Measurements from ENCODE around the gene CAPZB. TPM values are rescaled to one million over a fixed set of nuclear protein-coding genes. Genes with fewer than 3 reads are reported as not detected.

Gene CAPZB
- total and polyA plus RNA-seq, 2 of the 4 experiments (the other 2 are of a cell fraction) = 216 to 304 TPM

- Histone ChIP-seq H2AK5ac (ENCODE audit: low read depth, low read length) (peak overlapping the region; percentile 96), H3K56ac (ENCODE audit: extremely low read depth, insufficient read depth, low read length) (no peak overlapping the region), H3K23ac (ENCODE audit: low read depth, low read length) (peak overlapping the region; percentile 66), H2BK15ac (ENCODE audit: low read depth, low read length) (0 out of 3 replicates have a peak overlapping the region, but pooled peaks have one; percentile 17), H3K9me1 (ENCODE audit: insufficient read depth, low read length) (peaks cover 62% of the 10 kb centered on the region), H3K4ac (ENCODE audit: low read depth, low read length) (peak overlapping the region; percentile 26), H3K79me1 (ENCODE audit: low read depth in 1 of 2, low read length in 2 of 2) (peaks cover 42 to 94% of the 10 kb centered on the region in 2 experiments), H3K9ac (ENCODE audit: low read depth, low read length) (no peak overlapping the region), H3K9me3 (ENCODE audit: control insufficient read depth, insufficient read depth, low read length) (no peaks in the 10 kb centered on the region), H3K36me3 (ENCODE audit: control insufficient read depth, insufficient read depth, low read length) (no peaks in the 10 kb centered on the region), H3K4me1 (ENCODE audit: control insufficient read depth, insufficient read depth, low read length) (peaks cover 55% of the 10 kb centered on the region), H2BK5ac (ENCODE audit: low read depth, low read length, poor library complexity, severe bottlenecking) (peak overlapping the region; percentile 40), H2AFZ (replicated peaks; ENCODE audit: low read length, poor library complexity) (no peak overlapping the region), H4K8ac (ENCODE audit: low read depth in 2 of 2, low read length in 2 of 2) (peak overlapping the region in 1 of 2 experiments; percentile 3; a peak in 1 of 4 replicates), H2BK120ac (ENCODE audit: low read depth, low read length) (peak overlapping the region; percentile 4; the same call in 1 of the 2 replicates), H2BK20ac (ENCODE audit: low read depth, low read length) (peak overlapping the region; percentile 31), H3K27ac (ENCODE audit: insufficient read depth, low read length) (peak overlapping the region; percentile 61), H3K27me3 (ENCODE audit: control insufficient read depth, insufficient read depth, low read length) (no peaks in the 10 kb centered on the region), H3K18ac (ENCODE audit: low read depth, low read length) (peak overlapping the region; percentile 62), H3K4me2 (ENCODE audit: low read depth, low read length) (no peak overlapping the region), H3K4me3 (ENCODE audit: insufficient read depth, low read depth, low read length) (no peak overlapping the region), H4K5ac (ENCODE audit: low read depth, low read length) (peak overlapping the region; percentile 22), H4K91ac (ENCODE audit: insufficient read depth, low read depth, low read length) (peak overlapping the region; percentile 37; the same call in 1 of the 2 replicates), H4K20me1 (ENCODE audit: insufficient read depth, low read length) (peaks cover 96% of the 10 kb centered on the region), H2AK9ac (replicated peaks; ENCODE audit: low read depth, low read length, poor library complexity) (peak overlapping the region; percentile 6), H3K14ac (replicated peaks; ENCODE audit: low read depth, low read length) (peak overlapping the region; percentile 11)
- BruUV-seq (replicated peaks) = no TSS peak
- no CpG with 5 or more reads among the region's 4 CpGs for WGBS, 2 experiments (ENCODE audit: extremely low coverage in 2 of 2, insufficient read length in 1 of 2)
- ATAC-seq (ENCODE audit: low read depth) = no peak
- dilution Hi-C loops (cut with HindIII; ENCODE audit: low sequenced_read_pairs, unreplicated experiment) = no loop called here
- POLR2A ChIA-PET (ENCODE audit: unreplicated experiment) = no interaction called here
- DNase-seq = no peak
- intact Hi-C loops (cut with micrococcal nuclease) = no loop called here
- TF ChIP-seq CTCF (conservative IDR thresholded peaks at IDR 0.05; ENCODE audit: low read depth, low read length) (no peak), RAD21 (IDR thresholded peaks at IDR 0.05; ENCODE audit: low read length) (no peak), USF2 (IDR thresholded peaks at IDR 0.05; ENCODE audit: low read depth, low read length) (no peak), NFE2L2 (IDR thresholded peaks at IDR 0.05; ENCODE audit: low read depth, low read length) (no peak), RFX5 (IDR thresholded peaks at IDR 0.05; ENCODE audit: low read depth, low read length) (no peak), POLR2A (IDR thresholded peaks at IDR 0.05; ENCODE audit: low read depth, low read length) (no peak), MAZ (IDR thresholded peaks at IDR 0.05; ENCODE audit: borderline replicate concordance, low read depth, low read length) (no peak), MXI1 (IDR thresholded peaks at IDR 0.05; ENCODE audit: borderline replicate concordance, low read depth, low read length) (no peak), MAFK (IDR thresholded peaks at IDR 0.05; ENCODE audit: low read depth, low read length) (no peak), CEBPB (IDR thresholded peaks at IDR 0.05; ENCODE audit: low read depth, low read length) (no peak), BHLHE40 (IDR thresholded peaks at IDR 0.05; ENCODE audit: low read depth, low read length) (no peak), FOS (IDR thresholded peaks at IDR 0.05; ENCODE audit: low read depth, low read length) (no peak)
- in situ Hi-C loops (cut with MboI; ENCODE audit: low sequenced_read_pairs) = no loop called here
- CTCF ChIA-PET = no interaction called here
These were observed 55.7 kb downstream of the CAPZB start for GRCh38 chr1:19429611-19430010.
